GM21717 (cell line): ENCODE measurements around the gene CORO2A.
"Not testable (repeated sequence)": the region's sequence is repeated elsewhere in the genome, so short reads cannot be mapped to it uniquely, and the experiment has no call there.

ENCODE experiments used
- ATAC-seq: cut with Tn5 transposase; IDR thresholded peaks from one replicate; pipeline ENCODE4 v1.9.1; 2021; ENCODE audit warnings: mild to moderate bottlenecking, moderate library complexity; ENCODE audit not compliant: unreplicated experiment

CORO2A gene

GRCh38 chr9:98087420-98088354 is 104.8 kb downstream of the CORO2A start:
- no peak for ATAC-seq

- ATAC-seq: no peak
Measured at GRCh38 chr9:98086461-98086860, 106.0 kb downstream of the CORO2A start.

GRCh38 chr9:98085944-98086343 is 106.5 kb downstream of the CORO2A start:
- ATAC-seq: no peak

GRCh38 chr9:98085058-98085457 is 107.4 kb downstream of the CORO2A start:
- no peak for ATAC-seq

- ATAC-seq: no peak
Measured at GRCh38 chr9:98084396-98084795, 108.0 kb downstream of the CORO2A start.

- ATAC-seq: no peak
Measured at GRCh38 chr9:98083566-98084183, 108.8 kb downstream of the CORO2A start.

- no peak for ATAC-seq
Measured at GRCh38 chr9:98083061-98083501, 109.4 kb downstream of the CORO2A start.

GRCh38 chr9:98081477-98082219 is 110.8 kb downstream of the CORO2A start:
- ATAC-seq: no peak

- ATAC-seq: no peak
Measured at GRCh38 chr9:98080780-98081179, 111.7 kb downstream of the CORO2A start.

GRCh38 chr9:98080326-98080725 is 112.1 kb downstream of the CORO2A start:
- no peak for ATAC-seq

- no peak for ATAC-seq
Measured at GRCh38 chr9:98078895-98079294, 113.5 kb downstream of the CORO2A start.

GRCh38 chr9:98076514-98076890 is 115.9 kb downstream of the CORO2A start:
- not testable (repeated sequence) for ATAC-seq

GRCh38 chr9:98075332-98075805 is 117.1 kb downstream of the CORO2A start:
- ATAC-seq: no peak

- no peak for ATAC-seq
Measured at GRCh38 chr9:98074115-98074990, 118.1 kb downstream of the CORO2A start.

- ATAC-seq: no peak
Measured at GRCh38 chr9:98071737-98072136, 120.7 kb downstream of the CORO2A start.
